Measurements from ENCODE around the gene PHF23.
A peak's percentile ranks its signal among the peaks of the same experiment; 100 is the strongest.

PHF23 gene

GRCh38 chr17:7219812-7220592, 19.3 kb downstream of the PHF23 start, which contains the start of the genes ACADVL and DLG4:
Gene ACADVL (plus strand): TSS chr17:7219938. CDS start chr17:7219985, 47 bp downstream.
Gene DLG4 (minus strand): TSS chr17:7219836.
- peak; percentile 91 for DNase-seq

GRCh38 chr17:7219229-7219811, 19.9 kb downstream of the PHF23 start:
- no peak for DNase-seq

- DNase-seq, result no peak
These were observed 20.5 kb downstream of the PHF23 start for GRCh38 chr17:7218758-7219157.

GRCh38 chr17:7218166-7218565, 21.1 kb downstream of the PHF23 start:
- DNase-seq, result peak; percentile 20

- DNase-seq, result peak; percentile 76
These were observed 21.9 kb downstream of the PHF23 start for GRCh38 chr17:7217113-7217987.

- DNase-seq, result peak; percentile 25
These were observed 22.8 kb downstream of the PHF23 start for GRCh38 chr17:7216242-7217112.

- peak; percentile 41 for DNase-seq
These were observed 23.5 kb downstream of the PHF23 start for GRCh38 chr17:7215652-7216180.

GRCh38 chr17:7215136-7215638, 24.1 kb downstream of the PHF23 start:
- no peak for DNase-seq

GRCh38 chr17:7214300-7215135, 24.7 kb downstream of the PHF23 start:
- peak; percentile 100 for DNase-seq

- DNase-seq, result peak; percentile 96
These were observed 25.4 kb downstream of the PHF23 start for GRCh38 chr17:7213895-7214299.

GRCh38 chr17:7211491-7212273, 27.6 kb downstream of the PHF23 start:
- no peak for DNase-seq

- DNase-seq, result no peak
These were observed 30.4 kb downstream of the PHF23 start for GRCh38 chr17:7208754-7209460.

GRCh38 chr17:7208027-7208571, 31.2 kb downstream of the PHF23 start:
- no peak for DNase-seq

GRCh38 chr17:7207120-7208001, 31.9 kb downstream of the PHF23 start:
- no peak for DNase-seq

- DNase-seq, result no peak
These were observed 33.7 kb downstream of the PHF23 start for GRCh38 chr17:7205561-7205960.

- DNase-seq, result no peak
These were observed 34.3 kb downstream of the PHF23 start for GRCh38 chr17:7204828-7205461.

- no peak for DNase-seq
These were observed 34.9 kb downstream of the PHF23 start for GRCh38 chr17:7204336-7204735.

- DNase-seq, result no peak
These were observed 35.9 kb downstream of the PHF23 start for GRCh38 chr17:7203391-7203790.
